GM12878 (cell line): ENCODE results near the gene DHRS7B.

Source experiments
- CHD4 ChIP-seq: fragments of 200-600 bp; sonication (generic); IDR thresholded peaks from 2 replicates; pipeline ENCODE4 v1.6.1; 2016; ENCODE audit warnings: mild to moderate bottlenecking
- EP300 ChIP-seq, 2 experiments: fragments of 150-350 bp in 1 of 2; IDR thresholded peaks; 2 replicates each; pipeline ENCODE4 v1.6.1; 2011 to 2012; ENCODE audit warnings: low read depth in 2 of 2, low read length in 2 of 2, borderline replicate concordance in 1 of 2, improper control_type of control experiment in 1 of 2, inconsistent platforms in 1 of 2; ENCODE audit not compliant: control insufficient read depth in 1 of 2
- KDM1A ChIP-seq: fragments of 200-600 bp; sonication (generic); IDR thresholded peaks from 2 replicates; pipeline ENCODE4 v1.6.1; 2016; ENCODE audit warnings: borderline replicate concordance
- POLR2A ChIP-seq: IDR thresholded peaks from 2 replicates; pipeline ENCODE4 v1.6.1; 2011; ENCODE audit warnings: low read depth, mild to moderate bottlenecking, low read length
- RAD21 ChIP-seq: IDR thresholded peaks from 2 replicates; pipeline ENCODE4 v1.6.1; 2011; ENCODE audit warnings: mild to moderate bottlenecking, low read depth, low read length, moderate library complexity; ENCODE audit not compliant: insufficient read depth
- RFX5 ChIP-seq: IDR thresholded peaks from 2 replicates; pipeline ENCODE4 v1.6.1; 2011; ENCODE audit warnings: low read depth, low read length, improper control_type of control experiment
- SP1 ChIP-seq: IDR thresholded peaks from one replicate; pipeline ENCODE4 v1.6.1; 2011; ENCODE audit warnings: low read depth, low read length
- SREBF1 ChIP-seq: IDR thresholded peaks from 2 replicates; pipeline ENCODE4 v1.6.1; 2012; ENCODE audit warnings: mild to moderate bottlenecking, low read length
- TCF3 ChIP-seq: IDR thresholded peaks from 2 replicates; pipeline ENCODE4 v1.6.1; 2012; ENCODE audit warnings: low read depth, mild to moderate bottlenecking, low read length, borderline replicate concordance; ENCODE audit not compliant: insufficient read depth

- no peak for TF ChIP-seq CHD4
- no peak; the same call in 1 of the 2 replicates for TF ChIP-seq RAD21
- TF ChIP-seq RFX5: no peak
- no peak for TF ChIP-seq POLR2A
- TF ChIP-seq KDM1A: no peak
- TF ChIP-seq TCF3: no peak
- no peak for TF ChIP-seq EP300 (IDR thresholded peaks at IDR 0.05; ENCODE audit: borderline replicate concordance in 1 of 2, control insufficient read depth in 1 of 2, low read depth in 2 of 2, low read length in 2 of 2)
- TF ChIP-seq SP1: no peak
- TF ChIP-seq SREBF1: no peak
These were observed 31.0 kb upstream of the DHRS7B start for GRCh38 chr17:21095735-21096134.
